Measurements from ENCODE around the gene PARD3. TPM values are rescaled to one million over a fixed set of nuclear protein-coding genes. Genes with fewer than 3 reads are reported as not detected.

The PARD3 gene
- total and polyA plus RNA-seq, 3 donors from 2014 or later: 31.8 to 59.5 (median 49.5) TPM

GRCh38 chr10:34219753-34220548 is 595.1 kb downstream of the PARD3 start:
- 77 to 81% methylated on average over 10 of the region's 10 CpGs for WGBS, 2 donors
- Histone ChIP-seq H3K27ac (no peak overlapping the region), H3K9me3 (no peaks in the 10 kb centered on the region), H3K36me3 (ENCODE audit: low read depth, missing control alignments) (no peaks in the 10 kb centered on the region), H3K27me3 (no peaks in the 10 kb centered on the region), H3K4me3 (no peak overlapping the region), H3K4me1 (no peaks in the 10 kb centered on the region)
- no peak for DNase-seq
- intact Hi-C loops (cut with DNase I; ENCODE audit: low total_unique reads): no loop called here
- TF ChIP-seq POLR2A (IDR thresholded peaks at IDR 0.05): no peak
- TF ChIP-seq, protein P1, sequence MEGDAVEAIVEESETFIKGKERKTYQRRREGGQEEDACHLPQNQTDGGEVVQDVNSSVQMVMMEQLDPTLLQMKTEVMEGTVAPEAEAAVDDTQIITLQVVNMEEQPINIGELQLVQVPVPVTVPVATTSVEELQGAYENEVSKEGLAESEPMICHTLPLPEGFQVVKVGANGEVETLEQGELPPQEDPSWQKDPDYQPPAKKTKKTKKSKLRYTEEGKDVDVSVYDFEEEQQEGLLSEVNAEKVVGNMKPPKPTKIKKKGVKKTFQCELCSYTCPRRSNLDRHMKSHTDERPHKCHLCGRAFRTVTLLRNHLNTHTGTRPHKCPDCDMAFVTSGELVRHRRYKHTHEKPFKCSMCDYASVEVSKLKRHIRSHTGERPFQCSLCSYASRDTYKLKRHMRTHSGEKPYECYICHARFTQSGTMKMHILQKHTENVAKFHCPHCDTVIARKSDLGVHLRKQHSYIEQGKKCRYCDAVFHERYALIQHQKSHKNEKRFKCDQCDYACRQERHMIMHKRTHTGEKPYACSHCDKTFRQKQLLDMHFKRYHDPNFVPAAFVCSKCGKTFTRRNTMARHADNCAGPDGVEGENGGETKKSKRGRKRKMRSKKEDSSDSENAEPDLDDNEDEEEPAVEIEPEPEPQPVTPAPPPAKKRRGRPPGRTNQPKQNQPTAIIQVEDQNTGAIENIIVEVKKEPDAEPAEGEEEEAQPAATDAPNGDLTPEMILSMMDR (IDR thresholded peaks at IDR 0.05): no peak

- 84 to 90% methylated on average over 7 of the region's 7 CpGs for WGBS, 2 donors
- Histone ChIP-seq H3K27me3 (no peaks in the 10 kb centered on the region), H3K4me1 (no peaks in the 10 kb centered on the region), H3K4me3 (no peak overlapping the region), H3K9me3 (no peaks in the 10 kb centered on the region), H3K27ac (no peak overlapping the region), H3K36me3 (ENCODE audit: low read depth, missing control alignments) (no peaks in the 10 kb centered on the region)
- TF ChIP-seq, protein P1 (IDR thresholded peaks at IDR 0.05): no peak
- TF ChIP-seq POLR2A (IDR thresholded peaks at IDR 0.05): no peak
- no peak for DNase-seq
- intact Hi-C loops (cut with DNase I; ENCODE audit: low total_unique reads): no loop called here
These were observed 597.6 kb downstream of the PARD3 start for GRCh38 chr10:34217524-34217923.

DNA sequence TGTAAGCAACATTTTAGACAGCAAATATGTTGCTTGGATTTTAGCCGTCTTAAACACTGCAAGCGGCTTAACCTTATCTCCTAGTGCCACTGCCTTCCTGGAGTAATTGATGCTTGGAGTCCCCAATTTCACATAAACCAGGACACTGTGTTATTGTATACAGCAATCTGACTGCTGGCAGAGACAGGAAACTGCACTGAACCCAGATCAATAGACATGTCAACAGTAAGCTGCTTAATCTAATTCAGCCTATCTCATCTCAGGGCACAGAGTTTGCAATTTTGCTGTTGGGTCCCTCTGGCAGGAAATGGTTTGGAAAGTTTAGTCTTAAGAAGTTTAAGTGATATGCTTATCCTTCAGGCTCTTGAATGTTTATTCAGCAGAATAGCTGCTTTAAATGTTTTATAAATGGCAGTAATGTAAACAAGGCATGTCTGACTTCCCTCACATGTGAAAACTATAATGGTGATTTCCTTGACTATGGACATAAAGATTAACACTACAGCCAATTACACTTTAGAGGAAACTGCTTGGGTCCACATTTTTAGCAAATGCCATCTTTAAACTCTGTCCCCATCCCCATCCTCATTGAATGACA is 598.6 kb downstream of the PARD3 start:
- Histone ChIP-seq H3K36me3 (ENCODE audit: low read depth, missing control alignments) (no peaks in the 10 kb centered on the region), H3K27me3 (no peaks in the 10 kb centered on the region), H3K27ac (no peak overlapping the region), H3K4me1 (no peaks in the 10 kb centered on the region), H3K4me3 (no peak overlapping the region), H3K9me3 (no peaks in the 10 kb centered on the region)
- 87 to 90% methylated on average over 2 of the region's 2 CpGs for WGBS, 2 donors
- no peak for DNase-seq
- intact Hi-C loops (cut with DNase I; ENCODE audit: low total_unique reads): no loop called here
- TF ChIP-seq, protein P1 (IDR thresholded peaks at IDR 0.05): no peak
- no peak for TF ChIP-seq POLR2A (IDR thresholded peaks at IDR 0.05)

- WGBS, 2 donors: 88 to 89% methylated on average over 5 of the region's 5 CpGs
- Histone ChIP-seq H3K4me1 (no peaks in the 10 kb centered on the region), H3K9me3 (no peaks in the 10 kb centered on the region), H3K4me3 (no peak overlapping the region), H3K36me3 (ENCODE audit: low read depth, missing control alignments) (no peaks in the 10 kb centered on the region), H3K27ac (no peak overlapping the region), H3K27me3 (no peaks in the 10 kb centered on the region)
- DNase-seq: no peak
- TF ChIP-seq POLR2A (IDR thresholded peaks at IDR 0.05): no peak
- TF ChIP-seq, protein P1 (IDR thresholded peaks at IDR 0.05): no peak
- intact Hi-C loops (cut with DNase I; ENCODE audit: low total_unique reads): no loop called here
These were observed 601.3 kb downstream of the PARD3 start for GRCh38 chr10:34213805-34214197.
